Measurements from ENCODE around the gene LHX2.

Gene LHX2

DNA sequence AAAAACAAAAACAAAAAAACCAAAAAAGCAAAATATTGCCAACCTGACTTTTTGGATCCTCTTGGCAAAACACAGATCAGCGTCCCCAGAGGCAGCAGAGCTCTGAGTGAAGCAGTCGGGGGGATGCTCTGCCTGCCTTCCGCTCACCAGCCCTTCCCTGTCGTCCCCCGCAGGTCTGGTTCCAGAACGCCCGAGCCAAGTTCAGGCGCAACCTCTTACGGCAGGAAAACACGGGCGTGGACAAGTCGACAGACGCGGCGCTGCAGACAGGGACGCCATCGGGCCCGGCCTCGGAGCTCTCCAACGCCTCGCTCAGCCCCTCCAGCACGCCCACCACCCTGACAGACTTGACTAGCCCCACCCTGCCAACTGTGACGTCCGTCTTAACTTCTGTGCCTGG is 20.7 kb downstream of the LHX2 start:
- no peak overlapping the region for H3K4me3 ChIP-seq (ENCODE audit: low read length)
- TF ChIP-seq, protein P1, sequence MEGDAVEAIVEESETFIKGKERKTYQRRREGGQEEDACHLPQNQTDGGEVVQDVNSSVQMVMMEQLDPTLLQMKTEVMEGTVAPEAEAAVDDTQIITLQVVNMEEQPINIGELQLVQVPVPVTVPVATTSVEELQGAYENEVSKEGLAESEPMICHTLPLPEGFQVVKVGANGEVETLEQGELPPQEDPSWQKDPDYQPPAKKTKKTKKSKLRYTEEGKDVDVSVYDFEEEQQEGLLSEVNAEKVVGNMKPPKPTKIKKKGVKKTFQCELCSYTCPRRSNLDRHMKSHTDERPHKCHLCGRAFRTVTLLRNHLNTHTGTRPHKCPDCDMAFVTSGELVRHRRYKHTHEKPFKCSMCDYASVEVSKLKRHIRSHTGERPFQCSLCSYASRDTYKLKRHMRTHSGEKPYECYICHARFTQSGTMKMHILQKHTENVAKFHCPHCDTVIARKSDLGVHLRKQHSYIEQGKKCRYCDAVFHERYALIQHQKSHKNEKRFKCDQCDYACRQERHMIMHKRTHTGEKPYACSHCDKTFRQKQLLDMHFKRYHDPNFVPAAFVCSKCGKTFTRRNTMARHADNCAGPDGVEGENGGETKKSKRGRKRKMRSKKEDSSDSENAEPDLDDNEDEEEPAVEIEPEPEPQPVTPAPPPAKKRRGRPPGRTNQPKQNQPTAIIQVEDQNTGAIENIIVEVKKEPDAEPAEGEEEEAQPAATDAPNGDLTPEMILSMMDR (IDR thresholded peaks at IDR 0.05; ENCODE audit: low read depth, low read length): no peak
- TF ChIP-seq EZH2phosphoT487 (IDR thresholded peaks at IDR 0.05; ENCODE audit: low read depth): no peak
- H3K27ac ChIP-seq (ENCODE audit: low read length): no peak overlapping the region
- no peaks in the 10 kb centered on the region for H4K20me1 ChIP-seq (ENCODE audit: insufficient read depth, low read length)
- H3K9me3 ChIP-seq (ENCODE audit: insufficient read depth, low read length): no peaks in the 10 kb centered on the region
- H3K27me3 ChIP-seq (ENCODE audit: low read depth, low read length): peaks cover 20% of the 10 kb centered on the region
- H3K4me2 ChIP-seq (ENCODE audit: low read length): no peak overlapping the region
- no peaks in the 10 kb centered on the region for H3K79me2 ChIP-seq (ENCODE audit: low read length)
- no peak overlapping the region for H3K9ac ChIP-seq (ENCODE audit: low read length)
- no peaks in the 10 kb centered on the region for H3K36me3 ChIP-seq (replicated peaks; ENCODE audit: low read depth, low read length)
- H2AFZ ChIP-seq (ENCODE audit: low read depth, low read length): no peak overlapping the region
- peaks cover 12% of the 10 kb centered on the region for H3K4me1 ChIP-seq (ENCODE audit: low read length)

DNA sequence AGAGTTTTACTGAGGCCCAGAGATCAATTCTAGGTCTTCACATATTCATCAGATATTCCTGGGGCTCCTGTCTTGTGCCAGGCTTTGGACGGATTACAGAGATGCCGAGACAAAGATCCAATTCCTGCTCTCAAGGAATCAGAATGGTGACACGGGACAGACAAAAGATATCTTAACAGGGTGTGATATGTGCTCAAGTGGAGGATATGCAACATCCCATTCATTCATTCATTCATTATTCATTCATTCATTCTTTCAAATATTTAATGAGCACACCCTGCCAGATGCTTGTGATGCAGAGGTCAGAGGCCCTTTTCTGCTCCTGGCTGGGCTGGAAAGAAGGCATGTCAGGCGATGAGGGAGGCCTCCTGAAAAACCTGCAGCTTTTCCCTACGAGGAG is 21.8 kb downstream of the LHX2 start:
- no peaks in the 10 kb centered on the region for H4K20me1 ChIP-seq (ENCODE audit: insufficient read depth, low read length)
- no peak overlapping the region for H3K27ac ChIP-seq (ENCODE audit: low read length)
- no peak overlapping the region for H3K4me3 ChIP-seq (ENCODE audit: low read length)
- no peak overlapping the region for H3K9ac ChIP-seq (ENCODE audit: low read length)
- H3K9me3 ChIP-seq (ENCODE audit: insufficient read depth, low read length): no peaks in the 10 kb centered on the region
- no peak overlapping the region for H2AFZ ChIP-seq (ENCODE audit: low read depth, low read length)
- peaks cover 23% of the 10 kb centered on the region for H3K27me3 ChIP-seq (ENCODE audit: low read depth, low read length)
- H3K4me2 ChIP-seq (ENCODE audit: low read length): no peak overlapping the region
- no peaks in the 10 kb centered on the region for H3K36me3 ChIP-seq (replicated peaks; ENCODE audit: low read depth, low read length)
- peaks cover 12% of the 10 kb centered on the region for H3K4me1 ChIP-seq (ENCODE audit: low read length)
- TF ChIP-seq EZH2phosphoT487 (IDR thresholded peaks at IDR 0.05; ENCODE audit: low read depth): no peak
- TF ChIP-seq, protein P1 (IDR thresholded peaks at IDR 0.05; ENCODE audit: low read depth, low read length): no peak
- no peaks in the 10 kb centered on the region for H3K79me2 ChIP-seq (ENCODE audit: low read length)

DNA sequence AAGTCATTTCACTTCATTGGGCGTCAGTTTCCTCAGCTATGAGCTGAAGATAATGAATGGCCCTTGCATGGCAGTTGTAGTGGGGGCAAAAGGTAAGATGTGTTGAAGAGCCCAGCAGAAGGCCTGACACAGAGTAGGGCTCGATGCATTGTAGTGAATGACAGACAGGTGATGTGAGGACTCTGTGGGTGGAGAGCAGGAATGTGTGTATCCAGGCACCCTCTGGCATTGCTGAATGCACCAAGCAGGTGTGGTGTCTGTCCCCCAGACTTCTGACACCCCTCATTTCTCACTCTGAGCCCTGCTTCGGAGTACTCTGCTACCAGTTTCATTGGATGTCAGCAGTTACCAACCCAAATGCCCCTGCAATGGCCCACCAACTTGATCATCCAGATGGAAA is 22.4 kb downstream of the LHX2 start:
- TF ChIP-seq, protein P1 (IDR thresholded peaks at IDR 0.05; ENCODE audit: low read depth, low read length): no peak
- TF ChIP-seq EZH2phosphoT487 (IDR thresholded peaks at IDR 0.05; ENCODE audit: low read depth): no peak
- peaks cover 12% of the 10 kb centered on the region for H3K4me1 ChIP-seq (ENCODE audit: low read length)
- H4K20me1 ChIP-seq (ENCODE audit: insufficient read depth, low read length): no peaks in the 10 kb centered on the region
- no peaks in the 10 kb centered on the region for H3K79me2 ChIP-seq (ENCODE audit: low read length)
- no peak overlapping the region for H3K27ac ChIP-seq (ENCODE audit: low read length)
- H3K4me3 ChIP-seq (ENCODE audit: low read length): no peak overlapping the region
- H3K9ac ChIP-seq (ENCODE audit: low read length): no peak overlapping the region
- no peak overlapping the region for H2AFZ ChIP-seq (ENCODE audit: low read depth, low read length)
- peaks cover 21% of the 10 kb centered on the region for H3K27me3 ChIP-seq (ENCODE audit: low read depth, low read length)
- H3K36me3 ChIP-seq (replicated peaks; ENCODE audit: low read depth, low read length): no peaks in the 10 kb centered on the region
- H3K4me2 ChIP-seq (ENCODE audit: low read length): no peak overlapping the region
- H3K9me3 ChIP-seq (ENCODE audit: insufficient read depth, low read length): no peaks in the 10 kb centered on the region

DNA sequence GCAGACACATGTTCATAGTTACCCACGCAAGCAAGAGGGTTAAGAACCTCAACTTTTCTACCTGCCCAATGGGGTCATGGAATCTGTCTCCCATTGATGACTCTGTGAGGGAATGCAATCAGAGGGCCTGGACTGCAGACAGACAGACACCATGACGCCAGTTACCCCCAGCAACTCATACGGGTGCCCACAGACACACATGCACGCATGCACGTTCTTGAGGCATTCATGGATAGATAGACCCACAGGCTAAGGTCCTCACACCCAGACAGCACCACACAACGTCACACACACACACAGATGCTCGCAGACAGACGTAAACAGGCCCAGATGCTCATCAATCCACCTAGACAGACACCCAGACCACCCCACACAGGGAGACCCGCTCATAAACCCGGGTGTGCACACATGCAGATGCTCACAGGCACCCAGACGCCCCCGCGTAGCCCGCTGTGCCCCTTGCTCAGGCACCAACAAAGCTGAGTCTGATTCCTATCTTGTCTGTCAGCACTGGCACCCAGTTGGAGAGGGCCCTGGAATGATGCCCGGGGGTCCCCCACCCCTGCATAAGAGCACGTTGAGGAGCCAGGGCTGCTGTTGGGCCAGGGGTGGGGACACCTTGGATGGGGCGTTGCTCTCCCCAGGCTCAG is 23.6 kb downstream of the LHX2 start:
- peaks cover 30% of the 10 kb centered on the region for H3K27me3 ChIP-seq (ENCODE audit: low read depth, low read length)
- no peak overlapping the region for H3K4me3 ChIP-seq (ENCODE audit: low read length)
- H3K4me1 ChIP-seq (ENCODE audit: low read length): peaks cover 7% of the 10 kb centered on the region
- H3K9me3 ChIP-seq (ENCODE audit: insufficient read depth, low read length): no peaks in the 10 kb centered on the region
- no peak for TF ChIP-seq EZH2phosphoT487 (IDR thresholded peaks at IDR 0.05; ENCODE audit: low read depth)
- TF ChIP-seq, protein P1 (IDR thresholded peaks at IDR 0.05; ENCODE audit: low read depth, low read length): no peak
- H3K4me2 ChIP-seq (ENCODE audit: low read length): no peak overlapping the region
- H4K20me1 ChIP-seq (ENCODE audit: insufficient read depth, low read length): no peaks in the 10 kb centered on the region
- no peaks in the 10 kb centered on the region for H3K79me2 ChIP-seq (ENCODE audit: low read length)
- no peak overlapping the region for H3K27ac ChIP-seq (ENCODE audit: low read length)
- no peak overlapping the region for H2AFZ ChIP-seq (ENCODE audit: low read depth, low read length)
- no peak overlapping the region for H3K9ac ChIP-seq (ENCODE audit: low read length)
- no peaks in the 10 kb centered on the region for H3K36me3 ChIP-seq (replicated peaks; ENCODE audit: low read depth, low read length)

Data from OCI-LY3 (cell line).